HG03520 (cell line): ENCODE data around the gene SYVN1.

Source experiments
- ATAC-seq: cut with Tn5 transposase; IDR thresholded peaks from one replicate; pipeline ENCODE4 v1.9.1; 2021; ENCODE audit warnings: mild to moderate bottlenecking, moderate library complexity; ENCODE audit not compliant: unreplicated experiment

The SYVN1 gene

DNA sequence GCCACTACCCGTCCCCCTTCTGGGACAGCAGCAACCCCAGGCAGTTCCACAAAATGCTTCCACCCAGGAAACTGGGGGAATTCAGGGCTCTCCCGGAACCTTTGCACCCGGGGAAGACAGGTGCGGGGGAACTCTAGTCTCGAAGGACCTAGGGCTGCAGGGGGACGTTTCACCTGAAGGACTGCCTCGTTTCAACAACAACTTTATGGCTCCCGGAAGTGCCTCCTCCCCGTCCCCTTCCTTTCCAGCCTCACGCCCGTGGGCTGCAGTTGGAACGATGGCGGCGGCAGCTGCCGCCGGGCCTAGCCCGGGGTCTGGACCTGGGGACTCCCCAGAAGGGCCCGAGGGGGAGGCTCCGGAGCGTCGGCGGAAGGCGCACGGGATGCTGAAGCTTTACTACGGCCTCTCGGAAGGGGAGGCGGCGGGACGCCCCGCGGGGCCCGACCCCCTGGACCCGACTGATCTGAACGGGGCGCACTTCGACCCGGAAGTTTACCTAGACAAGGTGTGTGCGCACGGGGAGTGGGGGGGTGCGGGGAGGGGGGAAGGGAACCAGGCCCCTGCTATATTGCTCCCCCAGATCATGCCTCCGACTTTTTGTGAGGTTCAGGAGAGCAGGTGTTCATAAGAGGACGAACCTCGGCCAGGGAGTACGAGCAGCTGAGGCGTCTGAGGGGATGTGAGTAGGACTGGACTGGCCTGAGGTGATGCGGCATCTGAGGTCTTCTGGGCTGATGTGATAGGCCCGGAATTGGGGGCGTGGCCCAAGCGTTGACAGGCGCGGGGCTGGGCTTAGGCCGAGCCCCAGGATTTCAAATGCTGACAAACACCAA lies 38.1 kb downstream of the SYVN1 start, which contains the start of gene VPS51:
TSS of gene VPS51 (plus strand) at position 241 of the 833 bp plus-strand sequence. CDS start at position 278, 37 bp downstream.
- peak; percentile 62 for ATAC-seq

DNA sequence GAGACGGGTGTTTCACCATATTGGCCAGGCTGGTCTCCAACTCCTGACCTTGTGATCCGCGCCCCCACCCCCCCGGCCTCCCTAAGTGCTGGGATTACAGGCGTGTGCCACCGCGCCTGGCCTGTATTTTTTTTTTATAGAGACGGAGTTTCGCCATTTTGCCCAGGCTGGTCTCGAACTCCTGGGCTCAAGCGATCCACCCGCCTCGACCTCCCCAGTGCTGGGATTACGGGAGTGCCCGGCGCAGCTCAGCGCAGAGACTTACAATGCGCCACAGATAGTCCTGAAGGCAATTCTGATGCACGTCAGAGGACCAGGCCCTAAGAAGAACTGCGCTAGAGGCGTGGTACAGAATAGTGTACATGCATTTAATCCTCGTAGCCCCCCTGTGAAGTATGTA lies 38.9 kb downstream of the SYVN1 start:
- ATAC-seq = no peak

DNA sequence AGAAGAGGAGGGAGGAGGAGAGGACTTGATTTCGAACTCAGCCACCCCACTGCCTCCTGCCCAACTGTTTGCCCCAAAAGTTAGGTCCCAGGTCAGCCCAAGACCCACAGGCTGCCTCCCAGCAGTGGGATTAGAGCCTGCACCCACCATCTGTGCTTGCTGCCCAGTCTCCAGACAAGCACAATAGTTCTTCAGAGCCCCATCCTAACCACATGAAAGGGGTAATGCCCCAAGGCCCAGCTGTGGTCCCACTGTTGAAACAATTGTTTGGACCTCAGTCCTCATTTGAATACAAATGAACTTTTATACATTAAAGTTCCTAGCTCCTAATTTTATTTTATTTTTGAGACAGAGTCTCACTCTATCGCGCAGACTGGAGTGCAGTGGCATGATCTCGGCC lies 43.7 kb downstream of the SYVN1 start:
- no peak for ATAC-seq

DNA sequence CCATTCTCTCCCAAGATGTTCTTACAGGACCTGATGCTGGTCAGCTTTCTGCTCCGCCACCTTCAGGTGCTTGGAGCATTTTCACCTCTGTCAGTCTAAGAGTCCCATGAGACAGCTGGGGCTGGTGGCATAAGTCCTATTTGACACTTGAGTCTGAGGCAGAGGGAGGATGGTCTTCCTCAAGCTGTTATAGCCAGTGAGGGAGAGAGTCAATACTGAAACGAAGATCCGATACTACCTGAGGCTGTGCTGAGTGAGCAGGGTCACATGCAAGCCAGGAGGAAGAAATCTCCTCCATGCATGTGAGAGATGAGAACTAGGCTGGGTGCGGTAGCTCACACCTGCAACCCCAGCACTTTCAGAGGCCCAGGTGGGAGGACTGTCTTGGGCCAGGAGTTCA lies 44.7 kb downstream of the SYVN1 start:
- ATAC-seq = no peak

DNA sequence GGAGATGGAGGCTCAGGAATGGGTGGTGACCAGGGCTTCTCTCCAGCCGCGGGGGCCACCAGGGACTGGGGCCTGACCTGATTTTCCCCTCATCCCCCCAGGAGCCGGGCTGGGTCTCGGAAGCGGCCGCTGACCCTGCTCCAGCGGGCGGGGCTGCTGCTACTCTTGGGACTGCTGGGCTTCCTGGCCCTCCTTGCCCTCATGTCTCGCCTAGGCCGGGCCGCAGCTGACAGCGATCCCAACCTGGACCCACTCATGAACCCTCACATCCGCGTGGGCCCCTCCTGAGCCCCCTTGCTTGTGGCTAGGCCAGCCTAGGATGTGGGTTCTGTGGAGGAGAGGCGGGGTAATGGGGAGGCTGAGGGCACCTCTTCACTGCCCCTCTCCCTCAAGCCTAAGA lies 46.5 kb downstream of the SYVN1 start:
- no peak for ATAC-seq

DNA sequence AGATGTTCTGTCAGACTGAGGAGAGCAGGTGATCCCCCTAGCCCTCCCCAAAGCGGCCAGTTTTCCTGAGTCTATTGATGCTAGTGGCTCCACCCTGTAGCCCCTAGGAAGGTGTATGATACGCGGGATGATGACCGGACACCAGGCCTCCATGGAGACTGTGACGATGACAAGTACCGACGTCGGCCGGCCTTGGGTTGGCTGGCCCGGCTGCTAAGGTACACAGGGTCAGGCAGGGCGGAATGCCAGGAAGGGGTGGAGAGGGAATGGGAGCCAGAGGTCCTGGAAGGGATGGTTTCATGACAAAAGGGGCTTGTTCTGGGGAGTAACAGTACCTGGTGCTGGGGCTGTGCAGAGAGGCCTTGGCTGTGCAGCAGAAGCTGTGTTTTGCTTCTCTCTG lies 47.1 kb downstream of the SYVN1 start:
- no peak for ATAC-seq

DNA sequence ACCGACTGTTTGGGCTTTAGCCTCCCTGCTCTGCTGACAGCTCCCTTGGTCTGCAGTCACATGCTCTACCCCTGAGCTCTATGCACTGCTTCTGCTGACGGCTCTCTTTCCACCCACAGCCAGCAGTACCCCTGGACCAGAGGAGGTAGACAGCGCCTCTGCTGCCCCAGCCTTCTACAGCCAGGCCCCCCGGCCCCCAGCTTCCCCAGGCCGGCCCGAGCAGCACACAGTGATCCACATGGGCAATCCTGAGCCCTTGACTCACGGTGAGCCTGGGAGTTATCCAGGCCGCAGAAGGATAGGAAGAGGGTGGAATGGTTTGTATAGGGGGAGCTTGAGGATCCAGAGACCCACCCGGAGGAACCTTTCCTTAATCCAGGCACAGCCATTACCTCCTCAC lies 47.5 kb downstream of the SYVN1 start:
- ATAC-seq = no peak

DNA sequence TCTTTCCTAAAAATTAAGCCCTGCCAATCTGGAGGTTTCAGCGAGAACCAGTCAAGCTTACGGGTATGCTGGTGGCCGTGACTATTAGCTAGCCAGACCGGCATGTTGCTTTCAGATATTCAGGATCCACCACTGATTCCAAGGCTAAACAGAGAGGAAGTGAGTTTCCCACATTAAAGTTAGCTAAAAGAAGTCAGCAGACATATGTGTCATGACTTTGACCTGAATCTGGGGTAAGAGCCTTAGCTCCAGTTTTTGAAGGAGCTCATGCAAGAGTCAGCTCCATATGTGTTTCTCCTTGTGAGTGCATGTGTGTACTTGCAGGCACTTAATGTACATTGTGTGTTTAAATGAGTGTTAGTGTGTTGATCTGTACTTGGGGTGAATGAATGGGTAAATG lies 48.9 kb downstream of the SYVN1 start:
- no peak for ATAC-seq

DNA sequence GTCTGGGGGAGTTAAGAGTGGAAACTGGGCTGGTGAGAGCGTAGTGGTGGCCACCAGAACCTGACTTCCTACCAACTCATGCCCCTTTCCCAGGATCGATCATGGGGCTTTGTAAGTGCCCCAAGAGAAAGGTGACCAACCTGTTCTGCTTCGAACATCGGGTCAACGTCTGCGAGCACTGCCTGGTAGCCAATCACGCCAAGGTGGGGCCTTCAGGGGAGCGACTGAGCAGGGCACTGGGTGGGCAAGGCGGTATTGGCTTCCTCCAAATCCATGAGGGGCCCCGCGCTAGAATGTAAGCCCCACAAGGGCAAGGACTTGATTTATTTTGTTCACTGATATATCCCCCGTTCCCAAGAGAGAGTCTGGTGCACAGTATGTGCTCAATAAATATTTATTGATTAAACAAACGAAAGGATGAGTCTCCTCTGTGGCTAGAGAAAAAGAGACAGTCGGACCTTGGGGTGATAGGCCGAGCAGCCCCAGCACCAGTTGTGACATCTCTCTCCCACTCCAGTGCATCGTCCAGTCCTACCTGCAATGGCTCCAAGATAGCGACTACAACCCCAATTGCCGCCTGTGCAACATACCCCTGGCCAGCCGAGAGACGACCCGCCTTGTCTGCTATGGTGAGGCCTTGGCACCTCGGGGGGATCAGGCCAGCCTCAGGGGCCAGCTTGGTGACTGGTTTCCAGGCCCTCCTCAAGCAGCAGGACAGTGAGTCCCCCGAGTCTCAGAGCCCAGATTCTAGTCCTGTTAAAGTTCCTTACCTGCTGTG lies 49.5 kb downstream of the SYVN1 start:
- no peak for ATAC-seq

DNA sequence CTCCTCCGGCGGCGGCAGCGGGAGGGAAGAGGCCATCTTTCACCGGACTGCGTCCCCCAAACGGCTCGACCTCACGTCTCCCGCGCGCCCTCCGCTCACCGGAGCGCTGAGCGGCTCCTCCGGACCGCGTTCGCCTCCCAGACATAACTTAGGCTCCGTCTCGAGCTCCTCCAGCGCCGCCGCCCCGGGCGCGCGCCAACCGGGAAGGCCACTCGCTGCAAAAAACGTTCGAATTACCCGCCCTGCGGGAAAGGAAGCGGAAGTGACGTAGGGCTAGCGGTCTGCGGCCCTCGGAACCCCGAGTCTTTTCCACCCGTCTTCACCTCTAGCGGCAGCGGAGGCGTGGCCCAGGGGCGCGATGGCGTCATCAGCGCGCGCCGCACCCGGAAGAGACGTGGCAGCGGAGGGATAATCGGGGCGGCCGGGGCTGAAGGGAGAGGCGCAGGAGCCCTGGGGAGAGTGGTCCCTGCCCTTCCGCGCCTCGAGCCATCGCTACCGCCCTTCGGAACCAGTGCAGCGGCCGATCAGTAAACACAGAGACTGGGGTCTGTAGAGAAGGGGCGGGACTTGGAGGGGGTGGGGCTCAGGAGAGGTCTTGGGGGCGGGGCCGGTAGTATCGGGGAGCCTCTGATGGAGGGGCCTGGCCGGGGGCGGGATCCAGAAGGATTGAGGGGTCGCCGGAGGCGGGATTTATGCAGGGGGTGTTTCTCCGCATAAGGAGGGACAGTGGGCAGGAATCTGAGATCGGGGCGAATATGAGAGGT lies 50.3 kb downstream of the SYVN1 start, which contains the start of the genes CDCA5 and ZFPL1:
TSS of gene CDCA5 (minus strand) at position 207 of the 764 bp plus-strand sequence. CDS start at position 145, 62 bp downstream.
TSS of gene ZFPL1 (plus strand) at position 389 of the 764 bp plus-strand sequence. CDS start 477 bp downstream, outside the sequence.
- ATAC-seq = peak; percentile 65

DNA sequence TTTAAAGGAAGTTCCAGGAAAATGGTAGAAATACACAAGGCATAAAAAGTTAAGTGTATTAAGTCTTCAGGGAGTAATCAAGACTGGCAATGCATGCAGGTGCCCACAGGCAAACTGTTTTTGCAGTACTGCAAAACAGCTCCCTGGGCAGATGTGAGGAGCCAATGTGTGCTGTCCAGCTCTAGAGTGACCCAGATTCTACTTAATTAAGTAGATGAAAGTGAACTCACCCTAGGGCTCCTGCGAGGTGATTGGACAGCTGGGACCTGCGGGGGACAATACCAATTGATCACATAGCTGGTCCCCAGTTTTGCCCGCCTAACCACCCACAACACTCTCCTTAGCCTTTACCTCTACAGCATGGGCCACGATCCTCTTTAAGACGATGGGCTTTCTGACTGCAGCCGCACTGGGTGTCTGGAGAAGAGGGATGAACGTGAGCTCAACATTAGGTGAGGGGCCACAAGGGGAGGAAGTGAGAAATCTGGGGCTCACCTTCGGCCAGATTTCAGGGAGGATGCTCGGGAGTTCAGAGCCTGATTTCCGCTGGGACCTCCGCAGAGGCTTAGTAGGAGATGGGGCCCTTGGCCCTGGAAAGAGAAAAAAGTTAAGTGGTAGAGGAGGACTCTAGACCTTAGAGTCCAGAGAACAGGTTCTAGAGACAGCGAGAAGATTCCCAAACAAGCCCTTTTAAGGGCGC lies 51.0 kb downstream of the SYVN1 start:
- no peak for ATAC-seq

DNA sequence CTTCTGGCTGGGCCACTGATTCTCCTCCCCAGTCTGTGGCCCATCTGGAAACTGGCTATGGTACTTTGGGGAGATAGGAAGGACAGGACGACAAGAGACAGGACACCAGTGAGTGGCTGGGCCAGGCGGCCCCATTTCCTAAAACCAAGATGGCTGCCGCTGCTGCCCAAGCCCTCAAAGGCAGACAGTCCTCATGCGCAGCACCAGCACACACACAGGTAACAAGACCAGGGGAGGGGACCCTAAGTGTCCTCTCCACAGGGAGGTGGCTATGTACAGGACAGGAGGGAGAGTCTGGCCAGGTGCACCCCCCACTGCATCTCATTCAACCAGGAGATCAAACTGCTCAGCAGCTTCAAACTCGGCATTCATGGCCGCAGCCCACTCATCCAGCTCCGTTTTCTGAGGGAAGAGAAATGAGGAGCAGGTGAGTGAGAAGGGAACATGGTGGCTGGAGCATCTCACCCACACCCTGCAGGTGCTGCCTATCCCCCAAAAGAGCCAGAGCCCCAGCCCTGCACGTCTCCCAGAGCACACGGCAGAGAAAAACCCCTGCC lies 55.5 kb downstream of the SYVN1 start:
- ATAC-seq = no peak

DNA sequence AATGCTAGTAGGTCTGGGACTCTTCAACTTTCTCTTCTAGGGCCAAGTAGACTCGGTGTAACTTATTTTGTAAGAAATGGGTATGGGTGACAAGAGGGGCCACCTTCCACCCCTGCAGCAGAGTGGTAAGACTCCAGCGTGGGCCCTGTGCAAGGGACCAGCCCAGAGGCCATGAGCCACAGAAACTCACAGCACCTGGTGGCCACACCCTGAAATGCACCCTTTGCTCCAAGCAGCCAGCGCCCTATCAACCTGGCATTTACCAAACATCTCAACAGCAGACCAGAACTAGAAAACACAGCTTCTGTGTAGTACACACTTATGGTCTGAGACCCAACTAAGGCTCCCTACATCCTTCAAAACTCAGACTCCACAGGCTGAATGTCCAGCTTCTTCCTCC lies 56.2 kb downstream of the SYVN1 start:
- ATAC-seq = no peak

DNA sequence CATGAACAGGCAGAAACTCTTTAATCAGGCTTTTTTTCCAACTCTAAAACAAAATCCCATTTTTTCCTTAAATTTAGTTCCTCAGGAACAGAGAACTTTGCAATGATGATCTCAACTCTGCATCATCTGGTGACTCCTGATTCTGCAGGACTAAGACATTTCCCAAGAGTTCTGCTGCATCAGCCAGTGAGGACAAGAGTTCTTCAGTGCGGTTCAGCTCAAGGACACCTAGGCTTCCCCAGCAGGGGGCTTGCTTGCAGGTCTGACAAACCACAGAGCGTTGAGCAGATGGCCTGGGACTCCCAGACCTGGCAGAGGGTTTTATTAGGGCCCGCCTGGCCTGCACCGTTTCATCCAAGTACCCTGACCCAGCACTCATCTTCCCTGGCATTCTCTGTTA lies 56.9 kb downstream of the SYVN1 start:
- ATAC-seq = no peak
